HG03457 (cell line): ENCODE results near the gene GPX4.

Source experiments
- ATAC-seq: cut with Tn5 transposase; IDR thresholded peaks from one replicate; pipeline ENCODE4 v1.9.1; 2021; ENCODE audit warnings: moderate number of reproducible peaks; ENCODE audit not compliant: unreplicated experiment

The GPX4 gene

DNA sequence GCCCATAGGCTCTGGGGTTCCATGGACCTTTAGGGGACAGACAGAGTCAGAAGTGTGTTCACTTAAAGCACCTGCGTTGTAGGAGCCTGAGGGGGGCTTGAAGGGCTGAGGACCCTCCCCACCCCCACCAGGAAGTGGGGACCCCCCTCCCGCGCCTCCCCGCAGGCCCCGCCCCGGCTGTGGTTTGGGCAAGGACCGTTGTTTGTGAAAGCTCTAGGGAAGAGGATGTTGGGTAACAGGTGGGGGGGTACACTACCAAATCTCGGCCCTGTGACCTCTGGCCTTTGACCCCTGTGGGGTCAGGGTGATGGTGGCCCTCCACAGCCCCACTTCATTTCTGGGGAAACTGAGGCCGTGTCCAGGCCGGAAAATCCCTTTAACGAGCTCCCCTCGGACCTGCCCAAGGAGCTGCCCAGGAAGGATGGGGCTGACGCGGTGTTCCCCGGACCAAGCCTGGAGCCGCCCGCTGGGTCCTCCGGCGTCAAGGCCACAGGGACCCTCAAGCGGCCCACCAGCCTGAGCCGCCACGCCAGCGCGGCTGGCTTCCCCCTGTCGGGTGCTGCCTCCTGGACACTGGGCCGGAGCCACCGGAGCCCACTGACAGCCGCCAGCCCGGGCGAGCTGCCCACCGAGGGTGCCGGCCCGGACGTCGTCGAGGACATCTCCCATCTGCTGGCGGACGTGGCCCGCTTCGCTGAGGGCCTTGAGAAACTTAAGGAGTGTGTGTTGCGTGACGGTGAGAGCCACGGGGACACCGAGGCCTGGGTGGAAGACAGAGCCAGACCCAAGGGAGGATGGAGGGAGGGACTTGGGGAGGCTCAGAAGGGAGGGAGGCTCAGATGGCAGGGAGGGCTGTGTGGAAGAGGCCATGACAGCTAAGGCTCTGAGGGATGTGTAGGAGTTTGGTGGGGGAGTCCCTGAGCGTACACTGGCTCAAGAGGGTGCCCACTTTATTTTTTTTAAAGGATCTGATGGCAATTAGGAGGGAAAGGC, 35.5 kb upstream of the GPX4 start:
- ATAC-seq, result no peak

DNA sequence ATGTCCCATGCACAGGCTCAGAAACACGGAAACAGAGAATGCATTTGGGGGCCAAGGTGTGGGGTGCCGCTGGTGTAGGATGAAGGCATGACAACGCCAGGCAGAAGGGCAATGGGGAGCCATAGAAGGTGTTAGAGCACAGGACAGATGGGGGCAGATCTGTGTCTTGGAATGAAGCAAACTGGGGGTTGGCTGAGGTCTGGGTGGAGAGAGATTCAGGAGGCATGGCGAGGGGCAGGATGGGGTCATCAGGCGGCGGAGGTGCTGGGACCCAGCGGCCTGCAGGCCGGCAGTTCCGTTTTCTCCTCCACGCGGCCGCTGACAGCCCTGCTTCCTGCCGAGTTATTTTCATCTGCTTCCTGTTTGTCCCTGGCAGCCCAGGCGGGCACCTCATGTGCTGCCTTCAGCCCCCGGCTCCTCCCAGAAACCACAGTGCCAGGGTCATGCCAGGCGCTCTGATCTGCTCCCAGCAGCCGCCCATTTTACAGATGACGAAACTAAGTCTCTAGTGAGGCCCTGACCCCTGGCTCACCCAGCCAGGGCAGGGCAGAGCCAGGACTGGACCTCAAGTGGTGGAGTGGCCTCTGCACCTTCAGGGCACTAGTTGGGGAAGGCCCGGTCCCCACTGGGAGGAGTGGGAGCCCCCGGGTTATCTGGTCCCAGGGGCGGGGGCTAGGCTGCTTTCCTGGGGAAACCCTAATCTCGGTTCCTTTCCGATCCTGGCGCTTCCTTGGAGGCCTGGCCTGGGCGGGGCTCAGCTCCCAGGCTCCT, 34.6 kb upstream of the GPX4 start:
- ATAC-seq, result no peak

DNA sequence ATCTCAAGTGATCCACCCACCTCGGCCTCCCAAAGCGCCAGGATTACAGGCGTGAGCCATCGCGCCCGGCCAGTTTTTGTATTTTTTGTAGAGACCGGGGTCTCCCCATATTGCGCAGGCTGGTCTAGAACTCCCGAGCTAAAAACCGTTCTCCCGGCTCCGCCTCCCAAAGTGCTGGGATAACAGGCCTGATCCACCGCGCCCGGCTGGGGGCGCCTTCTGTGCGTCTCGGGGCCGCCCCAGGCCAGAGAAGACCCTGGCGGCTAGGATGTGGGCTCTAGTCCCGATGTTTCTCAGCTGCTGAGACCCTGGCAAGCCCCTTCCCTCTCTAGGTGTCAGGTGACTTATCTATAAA, 33.2 kb upstream of the GPX4 start:
- ATAC-seq, result no peak

DNA sequence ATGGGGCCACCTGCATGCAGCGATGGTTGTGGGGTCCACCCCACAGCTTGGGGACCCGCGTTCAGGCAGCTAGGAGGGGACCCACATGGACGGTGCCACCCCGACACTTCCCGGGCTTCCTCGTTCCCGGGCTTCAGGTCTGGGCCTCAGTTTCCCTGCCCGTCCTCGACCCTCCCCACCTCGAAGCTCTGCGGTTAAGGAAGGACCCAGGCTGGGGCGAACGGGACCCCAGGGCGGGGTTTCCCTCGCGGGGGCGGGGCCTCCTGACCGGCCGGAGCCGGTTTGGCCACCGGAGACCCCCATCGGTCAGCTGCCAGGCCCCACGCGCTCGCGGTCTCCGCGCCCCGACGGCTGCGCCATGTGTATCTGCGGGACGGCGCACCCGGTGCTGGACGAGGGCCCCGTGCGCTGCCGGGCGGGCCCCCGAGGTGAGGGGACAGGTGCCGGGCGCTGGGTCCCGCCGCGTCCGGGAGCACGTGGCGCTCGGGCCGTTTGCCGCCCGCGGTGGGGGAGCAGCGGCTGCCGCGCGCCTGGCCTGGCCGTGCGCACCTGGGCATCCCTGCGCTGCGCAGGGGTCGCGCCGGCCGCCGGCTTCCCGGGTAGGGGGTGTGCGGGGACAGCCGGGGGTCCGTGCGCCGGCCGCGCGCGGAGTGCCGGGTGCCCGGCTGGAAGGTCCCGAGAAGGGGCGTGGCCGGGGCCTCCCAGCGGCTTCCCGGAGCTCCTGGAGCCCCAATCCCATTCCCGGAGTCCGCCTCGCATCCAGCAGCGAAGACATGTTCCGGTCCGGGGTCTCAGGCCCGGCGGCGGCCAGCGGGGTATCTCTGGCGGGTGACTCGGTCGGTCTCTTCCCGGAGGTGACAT, 32.6 kb upstream of the GPX4 start:
- no peak for ATAC-seq

DNA sequence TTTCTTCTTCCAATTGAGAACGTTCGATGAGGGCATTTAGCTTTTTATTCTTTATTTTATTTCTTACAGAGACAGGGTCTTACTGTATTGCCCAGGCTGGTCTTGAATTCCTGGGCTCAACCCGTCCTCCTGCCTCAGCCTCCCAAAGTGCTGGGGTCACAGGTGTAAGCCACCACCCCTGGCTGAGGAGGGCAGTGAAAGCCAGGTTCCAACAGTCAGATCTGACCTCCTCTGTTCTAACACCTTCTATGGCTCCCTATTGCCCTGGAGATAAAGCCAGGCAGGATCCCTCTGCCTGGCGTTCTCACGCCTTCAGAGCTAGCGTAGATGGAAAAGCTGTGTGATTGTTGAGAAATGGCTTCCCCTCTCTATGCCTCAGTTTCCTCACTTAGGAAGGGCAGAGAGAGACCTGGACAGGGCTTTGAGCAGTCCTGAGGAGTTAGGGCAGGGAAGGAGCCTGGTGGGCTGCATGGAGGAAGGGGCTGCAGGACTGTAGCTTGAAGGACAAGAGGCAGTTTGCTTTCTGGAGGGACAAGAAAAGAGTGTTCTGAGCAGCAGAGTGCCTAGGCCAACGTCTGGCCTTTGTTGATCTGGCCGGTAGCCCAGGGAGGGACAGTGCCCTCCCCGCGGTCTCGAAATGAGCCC, 31.3 kb upstream of the GPX4 start:
- ATAC-seq, result no peak

DNA sequence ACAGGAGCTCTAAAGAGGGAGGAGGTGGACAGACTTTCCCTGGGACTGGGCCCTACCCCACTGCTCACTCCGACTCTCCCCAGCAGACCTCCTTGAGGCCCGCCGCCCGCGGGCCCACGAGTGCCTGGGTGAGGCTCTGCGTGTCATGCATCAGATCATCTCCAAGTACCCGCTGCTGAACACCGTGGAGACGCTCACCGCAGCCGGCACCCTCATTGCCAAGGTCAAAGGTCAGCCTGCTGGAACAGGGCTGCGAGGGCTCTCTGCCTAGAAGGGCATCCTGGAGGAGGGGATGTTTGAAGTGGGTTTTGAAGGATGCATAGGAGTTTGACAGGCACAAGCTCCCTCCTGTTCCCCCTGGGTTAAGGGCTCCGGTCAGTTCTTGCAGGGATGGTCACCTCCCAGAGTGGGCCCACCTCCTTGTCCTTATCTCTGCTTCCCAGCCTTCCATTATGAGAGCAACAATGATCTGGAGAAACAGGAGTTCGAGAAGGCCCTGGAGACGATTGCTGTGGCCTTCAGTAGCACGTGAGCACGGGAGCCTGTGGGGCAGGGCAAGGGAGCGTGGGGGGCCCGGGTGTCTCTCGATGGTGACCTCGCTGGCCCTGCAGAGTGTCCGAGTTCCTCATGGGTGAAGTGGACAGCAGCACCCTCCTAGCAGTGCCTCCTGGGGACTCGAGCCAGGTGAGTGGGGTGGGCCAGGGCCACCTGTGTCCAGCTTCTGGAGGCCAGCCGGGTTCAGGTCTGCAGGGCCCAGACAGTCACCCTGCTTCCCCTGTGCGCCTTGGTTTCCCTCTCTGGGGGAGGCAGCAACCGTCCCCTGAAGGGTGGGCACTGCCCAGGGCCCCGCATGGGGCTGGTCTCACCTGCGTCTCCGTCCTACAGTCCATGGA, 30.5 kb upstream of the GPX4 start:
- no peak for ATAC-seq

DNA sequence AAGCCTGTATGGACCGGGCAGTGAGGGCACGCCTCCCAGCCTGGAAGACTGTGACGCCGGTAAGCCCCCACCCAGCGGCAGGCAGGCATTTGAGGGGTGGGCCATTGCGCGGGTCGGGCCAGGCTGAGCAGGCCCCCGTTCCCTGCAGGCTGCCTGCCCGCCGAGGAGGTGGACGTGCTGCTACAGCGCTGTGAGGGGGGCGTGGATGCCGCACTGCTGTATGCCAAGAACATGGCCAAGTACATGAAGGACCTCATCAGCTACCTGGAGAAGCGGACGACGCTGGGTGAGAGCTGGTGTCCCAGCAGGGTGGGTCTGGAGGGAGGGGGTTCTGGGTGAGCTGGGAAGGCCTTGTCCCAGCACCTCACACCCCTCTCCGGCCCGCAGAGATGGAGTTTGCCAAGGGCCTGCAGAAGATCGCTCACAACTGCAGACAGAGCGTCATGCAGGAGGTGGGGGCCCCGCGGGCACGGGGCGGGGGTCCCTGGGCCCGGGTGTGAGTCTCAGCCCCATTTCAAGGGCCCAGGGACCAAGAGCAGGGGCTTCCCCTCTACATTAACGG, 29.8 kb upstream of the GPX4 start:
- ATAC-seq, result no peak

DNA sequence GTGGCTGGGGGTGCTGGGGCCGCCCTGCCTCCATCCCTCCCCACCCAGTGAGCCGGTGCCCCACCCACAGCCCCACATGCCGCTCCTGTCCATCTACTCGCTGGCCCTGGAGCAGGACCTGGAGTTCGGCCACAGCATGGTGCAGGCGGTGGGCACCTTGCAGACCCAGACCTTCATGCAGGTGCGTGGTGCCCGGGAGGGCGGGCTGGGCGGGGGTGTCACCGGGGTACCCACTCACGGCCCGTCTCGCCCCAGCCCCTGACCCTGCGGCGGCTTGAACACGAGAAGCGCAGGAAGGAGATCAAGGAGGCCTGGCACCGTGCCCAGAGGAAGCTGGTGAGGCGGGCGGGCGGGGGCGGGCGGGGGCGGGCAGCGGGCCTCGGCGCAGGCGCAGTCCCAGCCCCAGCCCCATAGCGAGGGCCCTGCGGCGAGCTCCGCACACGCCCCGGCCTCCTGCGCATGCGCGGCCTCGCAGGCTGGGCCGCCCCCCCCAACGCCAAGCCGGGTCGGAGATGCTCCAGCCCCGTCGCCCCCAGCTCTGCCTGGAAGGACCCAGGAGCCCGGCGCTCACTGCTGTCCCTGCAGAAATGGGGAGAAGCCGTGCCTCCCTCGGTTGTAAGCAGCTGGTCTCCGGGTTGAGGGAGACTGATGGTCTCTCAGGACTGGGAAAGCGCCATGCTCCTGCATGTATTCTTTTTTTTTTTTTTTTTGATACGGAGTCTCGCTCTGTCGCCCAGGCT, 29.1 kb upstream of the GPX4 start:
- no peak for ATAC-seq

DNA sequence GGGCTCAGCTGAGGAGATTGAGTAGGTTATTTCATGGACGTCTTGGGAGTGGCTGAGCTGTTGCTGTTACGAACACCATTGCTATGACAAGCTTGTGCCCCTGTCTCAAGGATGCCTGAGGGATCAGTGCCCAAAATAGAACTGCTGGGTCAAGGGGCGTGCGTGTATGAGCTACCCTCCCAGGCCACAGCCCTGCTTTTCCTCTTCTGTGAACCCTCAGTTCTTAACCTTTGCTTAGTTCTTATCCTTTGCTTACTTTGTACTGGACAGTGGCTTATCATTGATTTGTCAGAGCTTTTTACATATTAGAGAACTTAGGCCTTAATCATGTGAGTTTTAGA, 27.8 kb upstream of the GPX4 start:
- no peak for ATAC-seq

DNA sequence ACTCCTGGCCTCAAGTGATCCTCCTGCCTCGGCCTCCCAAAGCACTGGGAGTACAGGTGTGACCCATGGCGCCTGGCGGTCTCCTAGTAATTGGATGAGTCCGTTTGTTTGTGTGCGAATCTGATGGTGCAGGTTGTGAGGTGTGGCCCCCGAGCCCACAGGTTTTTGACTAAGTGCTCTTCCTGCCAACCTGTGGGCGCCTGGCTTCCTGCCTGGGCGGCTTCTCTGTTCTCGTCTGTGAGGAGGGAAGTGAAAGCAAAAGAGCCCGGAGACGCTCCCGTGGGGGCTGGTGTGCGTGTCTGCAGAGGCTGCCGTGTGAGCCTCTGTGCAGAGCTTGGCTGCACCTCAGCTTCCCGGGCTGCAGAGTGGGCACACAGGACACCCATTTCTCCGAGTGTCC, 26.8 kb upstream of the GPX4 start:
- ATAC-seq, result peak; percentile 44

DNA sequence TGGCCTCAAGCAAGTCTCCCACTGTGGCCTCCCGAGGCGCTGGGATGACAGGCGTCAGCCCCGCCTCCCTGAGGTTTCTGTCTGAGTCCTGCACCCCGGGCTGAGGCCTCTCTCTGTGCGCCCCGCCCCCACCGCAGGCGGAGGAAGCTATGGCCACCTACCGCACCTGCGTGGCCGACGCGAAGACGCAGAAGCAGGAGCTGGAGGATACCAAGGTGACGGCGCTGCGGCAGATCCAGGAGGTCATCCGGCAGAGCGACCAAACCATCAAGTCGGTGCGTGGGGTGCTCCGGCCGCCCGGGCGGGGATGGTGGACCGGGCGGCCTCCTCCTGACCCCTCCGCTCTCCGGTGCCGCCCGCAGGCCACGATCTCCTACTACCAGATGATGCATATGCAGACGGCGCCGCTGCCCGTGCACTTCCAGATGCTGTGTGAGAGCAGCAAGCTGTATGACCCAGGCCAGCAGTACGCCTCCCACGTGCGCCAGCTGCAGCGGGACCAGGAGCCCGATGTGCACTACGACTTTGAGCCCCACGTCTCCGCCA, 24.2 kb upstream of the GPX4 start:
- ATAC-seq, result no peak

DNA sequence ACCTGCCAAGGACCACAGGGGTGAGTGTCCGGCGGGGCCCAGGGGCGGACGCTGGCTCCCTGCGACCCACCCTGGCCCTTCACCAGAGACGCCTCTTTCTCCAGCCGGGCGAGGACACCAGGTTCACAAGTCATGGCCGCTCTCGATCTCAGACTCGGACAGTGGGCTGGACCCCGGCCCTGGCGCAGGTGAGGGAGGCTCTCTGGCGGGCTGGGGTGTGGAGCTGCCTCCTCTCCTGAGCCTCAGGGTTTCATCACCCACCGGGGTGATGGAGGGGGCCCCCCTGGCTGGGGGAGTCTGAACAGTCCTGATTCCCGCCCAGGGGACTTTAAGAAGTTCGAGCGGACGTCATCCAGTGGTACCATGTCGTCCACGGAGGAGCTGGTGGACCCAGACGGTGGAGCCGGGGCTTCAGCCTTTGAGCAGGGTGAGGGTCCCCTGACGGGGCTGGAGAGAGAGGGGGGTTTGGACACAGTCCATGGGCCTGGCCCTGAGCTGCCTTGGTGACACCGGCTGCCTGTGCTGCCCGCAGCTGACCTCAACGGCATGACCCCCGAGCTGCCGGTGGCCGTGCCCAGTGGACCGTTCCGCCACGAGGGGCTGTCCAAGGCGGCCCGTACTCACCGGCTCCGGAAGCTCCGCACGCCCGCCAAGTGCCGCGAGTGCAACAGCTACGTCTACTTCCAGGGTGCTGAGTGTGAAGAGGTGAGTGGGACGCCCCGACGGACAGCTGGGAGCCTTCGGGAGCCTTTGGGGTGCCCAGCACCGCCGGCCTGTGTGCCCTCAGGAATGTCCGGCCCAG, 23.2 kb upstream of the GPX4 start:
- no peak for ATAC-seq

DNA sequence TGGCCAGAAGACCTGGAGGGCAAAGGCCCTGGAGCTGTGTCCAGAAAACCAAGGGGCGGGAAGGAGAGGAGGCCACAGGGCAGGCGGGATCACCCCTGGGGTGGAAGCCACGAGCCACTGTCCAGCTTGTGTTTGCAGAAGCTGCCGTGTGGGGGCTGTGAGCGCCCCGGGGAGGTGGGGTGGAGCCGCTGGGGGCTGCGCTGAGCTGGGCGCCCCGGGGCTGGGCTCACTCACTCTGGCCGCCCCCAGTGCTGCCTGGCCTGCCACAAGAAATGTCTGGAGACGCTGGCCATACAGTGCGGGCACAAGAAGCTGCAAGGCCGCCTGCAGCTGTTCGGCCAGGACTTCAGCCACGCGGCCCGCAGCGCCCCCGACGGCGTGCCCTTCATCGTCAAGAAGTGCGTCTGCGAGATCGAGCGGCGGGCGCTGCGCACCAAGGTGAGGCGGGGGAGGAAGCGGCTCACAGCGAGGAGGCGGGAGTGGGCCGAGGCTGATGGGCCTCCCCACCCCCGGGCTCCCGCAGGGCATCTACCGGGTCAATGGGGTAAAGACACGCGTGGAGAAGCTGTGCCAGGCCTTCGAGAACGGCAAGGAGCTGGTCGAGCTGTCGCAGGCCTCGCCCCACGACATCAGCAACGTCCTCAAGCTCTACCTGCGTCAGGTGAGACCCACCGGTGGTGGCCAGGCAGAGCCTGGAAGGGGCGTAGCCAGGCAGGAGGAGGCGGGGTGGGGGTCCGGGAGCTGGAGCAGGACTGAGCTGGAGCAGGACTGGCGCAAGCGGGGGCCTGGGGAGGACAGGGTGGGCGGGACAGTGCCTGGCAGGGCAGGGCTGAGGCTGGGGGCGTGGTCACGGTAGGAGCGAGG, 22.3 kb upstream of the GPX4 start:
- no peak for ATAC-seq

DNA sequence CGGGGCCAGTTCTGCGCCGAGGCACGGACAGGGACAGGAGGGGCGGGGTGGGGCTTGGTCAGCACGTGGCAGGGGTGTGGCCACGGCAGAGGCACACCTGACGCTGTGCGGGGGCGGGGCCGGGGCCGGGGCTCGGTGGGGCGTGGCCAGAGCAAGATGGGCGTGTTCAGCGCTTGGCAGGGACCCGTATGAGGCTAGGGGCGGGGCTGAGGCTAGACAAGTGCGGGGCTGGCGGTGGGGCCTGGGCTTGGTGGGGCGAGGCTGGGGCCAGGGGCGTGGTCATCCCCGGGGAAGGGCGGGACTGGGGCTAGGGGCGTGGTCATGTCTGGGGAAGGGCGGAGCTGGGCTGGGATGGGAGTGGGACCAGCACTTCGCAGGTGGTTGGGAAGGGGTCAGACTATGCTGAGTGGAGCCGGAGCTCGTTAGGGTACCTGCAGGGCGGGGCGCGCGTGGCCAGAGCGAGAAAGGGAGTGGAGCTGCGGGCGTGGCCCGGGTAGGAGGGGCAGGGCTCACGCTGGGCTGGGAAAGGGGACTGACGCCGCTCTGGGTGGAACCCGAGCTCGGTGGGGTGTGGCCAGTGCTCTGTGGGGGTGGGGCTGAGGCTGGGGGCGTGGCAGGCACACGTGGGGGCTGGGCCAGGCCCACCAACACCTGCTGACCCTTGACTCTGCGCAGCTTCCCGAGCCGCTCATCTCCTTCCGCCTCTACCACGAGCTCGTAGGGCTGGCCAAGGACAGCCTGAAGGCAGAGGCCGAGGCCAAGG, 21.4 kb upstream of the GPX4 start:
- ATAC-seq, result no peak

DNA sequence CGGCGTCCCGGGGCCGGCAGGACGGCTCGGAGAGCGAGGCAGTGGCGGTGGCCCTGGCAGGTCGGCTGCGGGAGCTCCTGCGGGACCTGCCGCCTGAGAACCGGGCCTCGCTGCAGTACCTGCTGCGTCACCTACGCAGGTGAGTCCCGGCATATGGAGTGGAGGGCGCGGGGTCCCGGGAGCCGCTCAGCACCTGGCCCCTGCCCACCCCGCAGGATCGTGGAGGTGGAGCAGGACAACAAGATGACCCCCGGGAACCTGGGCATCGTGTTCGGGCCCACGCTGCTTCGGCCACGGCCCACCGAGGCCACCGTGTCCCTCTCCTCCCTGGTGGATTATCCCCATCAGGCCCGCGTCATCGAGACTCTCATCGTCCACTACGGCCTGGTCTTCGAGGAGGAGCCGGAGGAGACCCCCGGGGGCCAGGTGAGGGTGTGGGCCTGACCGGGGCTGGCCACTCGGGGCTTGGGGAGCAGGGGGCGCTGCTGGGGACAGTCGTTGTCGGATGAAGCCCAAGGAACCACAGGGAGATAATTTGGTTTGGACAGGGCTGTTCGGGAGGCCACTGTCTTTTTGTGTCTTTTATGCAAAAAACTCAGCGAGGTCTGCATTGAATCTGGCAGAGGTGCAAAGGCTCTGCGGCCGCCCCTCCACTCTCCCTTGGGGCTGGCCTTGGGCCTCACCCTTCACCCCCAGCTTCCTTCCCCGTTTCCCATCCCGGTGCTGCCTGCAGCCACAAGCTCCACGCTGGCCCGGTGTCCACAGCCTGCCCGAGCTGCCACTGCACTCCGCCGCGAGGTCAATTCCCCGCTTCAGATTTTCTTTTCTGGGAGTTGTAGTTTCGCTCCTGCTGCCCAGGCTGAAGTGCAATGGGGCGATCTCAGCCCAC, 20.6 kb upstream of the GPX4 start:
- no peak for ATAC-seq
